GM23338 (cell line): ENCODE data around the gene POC1B. TPM values are rescaled to one million over a fixed set of nuclear protein-coding genes. Genes with fewer than 3 reads are reported as not detected.
A peak's percentile ranks its signal among the peaks of the same experiment; 100 is the strongest.

Source experiments
- ATAC-seq: fragments of 200-7000 bp; cut with Tn5 transposase; 3 replicates; pipeline ENCODE4 v1.9.1; 2020
- DNase-seq: peaks from one replicate; pipeline ENCODE4 v3.0.0-alpha.2; 2015; ENCODE audit warnings: low spot score
- H2AFZ ChIP-seq: fragments of 200-600 bp; sonication (generic); 2 replicates; pipeline ENCODE4 v1.8.0; 2016; ENCODE audit warnings: antibody characterized with exemption, mild to moderate bottlenecking, moderate library complexity
- H3F3A ChIP-seq: fragments of 200-600 bp; sonication (generic); replicated peaks from 2 replicates; pipeline ENCODE4 v1.8.0; 2017; ENCODE audit warnings: antibody characterized with exemption, mixed run types, low read depth
- H3K27ac ChIP-seq: fragments of 200-600 bp; sonication (generic); 2 replicates; pipeline ENCODE4 v1.6.1; 2016; ENCODE audit warnings: low read depth
- H3K27me3 ChIP-seq: fragments of 200-600 bp; sonication (generic); 2 replicates; pipeline ENCODE4 v1.8.0; 2016; ENCODE audit warnings: mild to moderate bottlenecking, mixed run types, moderate library complexity; ENCODE audit not compliant: insufficient read depth
- H3K36me3 ChIP-seq: fragments of 200-600 bp; sonication (generic); 2 replicates; pipeline ENCODE4 v1.8.0; 2016; ENCODE audit warnings: mild to moderate bottlenecking; ENCODE audit not compliant: insufficient read depth
- H3K4me1 ChIP-seq: fragments of 200-600 bp; sonication (generic); 2 replicates; pipeline ENCODE4 v1.8.0; 2016; ENCODE audit warnings: mild to moderate bottlenecking, moderate library complexity; ENCODE audit not compliant: insufficient read depth
- H3K4me2 ChIP-seq: fragments of 200-600 bp; sonication (generic); 2 replicates; pipeline ENCODE4 v1.7.1; 2017; ENCODE audit warnings: mixed run types
- H3K4me3 ChIP-seq: fragments of 200-600 bp; sonication (generic); 2 replicates; pipeline ENCODE4 v1.6.1; 2016; ENCODE audit warnings: mixed run types
- H3K79me2 ChIP-seq: fragments of 200-600 bp; sonication (generic); replicated peaks from 2 replicates; pipeline ENCODE4 v1.8.0; 2017; ENCODE audit warnings: mild to moderate bottlenecking; ENCODE audit not compliant: insufficient read depth
- H3K9me2 ChIP-seq: fragments of 200-600 bp; sonication (generic); 2 replicates; pipeline ENCODE4 v1.8.0; 2017; ENCODE audit not compliant: insufficient read depth
- H4K20me1 ChIP-seq: fragments of 200-600 bp; sonication (generic); replicated peaks from 2 replicates; pipeline ENCODE4 v1.8.0; 2017; ENCODE audit warnings: mild to moderate bottlenecking; ENCODE audit not compliant: insufficient read depth
- H3K27ac Mint-ChIP-seq: 2 replicates; pipeline ENCODE4 v1.8.0; 2020; ENCODE audit warnings: inconsistent platforms, mild to moderate bottlenecking, moderate library complexity, mixed read lengths
- H3K27me3 Mint-ChIP-seq: 3 replicates; pipeline ENCODE4 v1.8.0; 2022; ENCODE audit warnings: low read depth, mild to moderate bottlenecking, moderate library complexity, mixed read lengths, inconsistent platforms; ENCODE audit not compliant: insufficient read depth, poor library complexity
- H3K36me3 Mint-ChIP-seq: 3 replicates; pipeline ENCODE4 v1.8.0; 2021; ENCODE audit warnings: low read depth, mild to moderate bottlenecking, inconsistent platforms, moderate library complexity, mixed read lengths
- H3K4me1 Mint-ChIP-seq: 3 replicates; pipeline ENCODE4 v1.8.0; 2020; ENCODE audit warnings: mild to moderate bottlenecking, inconsistent platforms, mixed read lengths
- H3K4me3 Mint-ChIP-seq: 3 replicates; pipeline ENCODE4 v1.8.0; 2021; ENCODE audit warnings: moderate library complexity, mild to moderate bottlenecking, inconsistent platforms, mixed read lengths
- H3K9me3 Mint-ChIP-seq: 3 replicates; pipeline ENCODE4 v1.8.0; 2020; ENCODE audit warnings: moderate library complexity, mild to moderate bottlenecking, inconsistent platforms, mixed read lengths
- EZH2 ChIP-seq: fragments of 200-600 bp; sonication (generic); IDR thresholded peaks from one replicate; pipeline ENCODE4 v1.8.0; 2017; ENCODE audit warnings: antibody characterized with exemption, mild to moderate bottlenecking, low read depth; ENCODE audit not compliant: unreplicated experiment
- EZH2phosphoT487 ChIP-seq: fragments of 200-600 bp; sonication (generic); IDR thresholded peaks from one replicate; pipeline ENCODE4 v1.8.1; 2018; ENCODE audit warnings: antibody characterized with exemption; ENCODE audit not compliant: unreplicated experiment
- NANOG ChIP-seq: IDR thresholded peaks from 2 replicates; pipeline ENCODE4 v1.6.1; 2016; ENCODE audit warnings: antibody characterized with exemption, borderline replicate concordance
- POLR2AphosphoS5 ChIP-seq: IDR thresholded peaks from 2 replicates; pipeline ENCODE4 v1.6.1; 2016; ENCODE audit warnings: antibody characterized with exemption, low read depth
- ZNF114 ChIP-seq: fragments of 250-450 bp; sonication (Bioruptor Pico); IDR thresholded peaks from 2 replicates; pipeline ENCODE4 v1.5.0; 2020; ENCODE audit warnings: mild to moderate bottlenecking, moderate library complexity
- ZNF331 ChIP-seq: fragments of 250-450 bp; sonication (Bioruptor Pico); IDR thresholded peaks from 2 replicates; pipeline ENCODE4 v1.5.0; 2020; ENCODE audit warnings: low read depth, mild to moderate bottlenecking, moderate library complexity
- polyA plus RNA-seq: library from polyadenylated mRNA; unstranded; fragments of >200 nt; fragmentation: Nextera tagmentation; extraction: Ambion mirVana; gene quantifications from 2 replicates; pipeline ENCODE4 v1.2.1, GENCODE V29; 2016
- total RNA-seq: library from RNA; depleted of rRNA; stranded (reverse); fragments of >200 nt; shearing (Covaris generic); gene quantifications from 2 replicates; pipeline ENCODE4 v1.2.3, GENCODE V29; 2014
- TF ChIP-seq, protein P1 (sequence below): IDR thresholded peaks from 2 replicates; pipeline ENCODE4 v1.6.1; 2016; ENCODE audit warnings: antibody characterized with exemption
- TF ChIP-seq, protein P2 (sequence below): IDR thresholded peaks from one replicate; pipeline ENCODE4 v1.6.1; 2018; ENCODE audit warnings: antibody characterized with exemption; ENCODE audit not compliant: unreplicated experiment

The POC1B gene
- total and polyA plus RNA-seq, 2 experiments from 2014 or later, result 11.8 to 17.5 TPM

DNA sequence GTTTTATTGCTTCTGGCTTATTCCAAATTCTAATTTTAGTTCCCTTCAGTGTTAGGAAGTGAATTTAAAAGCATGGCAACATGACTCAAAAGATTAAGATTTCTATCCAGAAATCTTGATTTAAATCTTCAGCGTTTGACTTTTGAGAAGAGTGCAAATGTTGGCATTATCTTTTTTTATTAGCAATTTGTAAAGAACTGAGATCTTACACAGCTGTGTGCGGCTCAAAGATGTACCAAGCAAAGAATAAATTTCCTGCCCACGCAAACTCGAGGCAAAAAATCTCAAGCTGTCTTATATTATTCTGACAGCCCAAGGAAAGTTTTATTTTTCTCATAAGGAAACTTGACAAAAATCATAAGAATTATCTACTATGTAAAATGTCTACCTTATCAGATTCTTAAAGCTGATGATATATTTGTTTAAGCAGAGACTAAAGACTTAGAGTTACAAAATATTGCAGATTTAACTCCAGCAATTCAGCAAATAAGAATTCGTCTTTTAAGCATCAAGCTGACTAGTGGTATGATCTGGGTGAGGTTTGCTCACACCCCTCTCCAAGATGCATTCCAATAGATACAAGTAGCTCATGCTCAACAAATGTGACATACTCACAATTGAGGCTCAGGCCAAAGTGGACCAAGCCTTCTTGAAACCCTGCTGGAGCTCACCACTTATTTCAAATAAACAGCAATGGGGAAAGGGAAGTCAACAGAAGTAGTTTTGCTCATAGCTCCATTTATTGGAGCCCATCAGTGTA is 47.4 kb upstream of the POC1B start:
- Histone ChIP-seq H2AFZ (no peak overlapping the region), H3K9me2 (no peaks in the 10 kb centered on the region), H3K4me1 (0 out of 2 replicates have a peak, but pooled peaks cover 12% of the 10 kb centered on the region), H4K20me1 (no peaks in the 10 kb centered on the region), H3K4me2 (no peak overlapping the region), H3K79me2 (no peaks in the 10 kb centered on the region), H3K36me3 (no peaks in the 10 kb centered on the region), H3K27ac (no peak overlapping the region), H3K4me3 (no peak overlapping the region), H3F3A (no peaks in the 10 kb centered on the region), H3K27me3 (no peaks in the 10 kb centered on the region)
- H3K27me3 Mint-ChIP-seq, result no peaks in the 10 kb centered on the region
- H3K36me3 Mint-ChIP-seq, result no peaks in the 10 kb centered on the region
- H3K4me3 Mint-ChIP-seq, result no peak overlapping the region
- peaks cover 16% of the 10 kb centered on the region; the same call in 2 of the 3 replicates for H3K4me1 Mint-ChIP-seq
- no peaks in the 10 kb centered on the region for H3K9me3 Mint-ChIP-seq
- no peak for DNase-seq
- no peak for TF ChIP-seq EZH2phosphoT487
- H3K27ac Mint-ChIP-seq, result no peak overlapping the region
- ATAC-seq, result no peak

DNA sequence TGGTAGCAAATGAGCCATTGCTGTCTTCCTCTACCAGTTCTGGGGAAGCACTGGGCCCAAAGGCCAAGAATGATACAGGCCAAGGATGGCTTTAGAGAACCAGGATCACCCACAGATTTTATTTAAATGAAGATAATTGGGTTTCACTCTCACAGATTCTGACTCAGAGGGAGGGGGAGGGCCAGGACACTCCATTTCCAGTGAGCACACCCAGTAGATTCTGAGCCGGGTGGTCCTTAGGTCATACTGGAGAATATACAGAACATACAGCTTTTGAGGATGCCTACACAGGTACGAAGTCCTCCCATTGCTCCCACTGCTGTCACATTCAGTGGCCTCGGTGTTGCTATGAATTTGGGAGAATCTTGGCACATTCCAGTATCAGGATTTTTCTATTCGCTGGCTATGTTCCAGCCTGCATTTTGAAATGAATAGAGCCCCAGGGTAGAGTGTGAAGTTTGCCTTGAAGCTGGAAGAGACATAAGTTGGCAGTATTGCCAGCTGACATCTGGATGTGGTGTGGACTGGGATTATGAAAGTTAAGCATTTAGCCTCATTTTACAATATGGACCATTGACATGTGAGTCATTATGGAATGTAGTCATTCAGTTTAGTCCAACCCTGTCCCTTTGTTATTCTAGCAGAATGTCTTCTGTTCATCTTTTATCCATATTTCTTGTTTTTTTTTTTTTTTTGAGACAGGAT is 45.8 kb upstream of the POC1B start:
- Histone ChIP-seq H3K4me3 (no peak overlapping the region), H3F3A (no peaks in the 10 kb centered on the region), H3K27ac (no peak overlapping the region), H3K36me3 (no peaks in the 10 kb centered on the region), H2AFZ (no peak overlapping the region), H3K4me2 (no peak overlapping the region), H3K9me2 (no peaks in the 10 kb centered on the region), H3K27me3 (no peaks in the 10 kb centered on the region), H3K79me2 (no peaks in the 10 kb centered on the region), H3K4me1 (0 out of 2 replicates have a peak, but pooled peaks cover 12% of the 10 kb centered on the region), H4K20me1 (no peaks in the 10 kb centered on the region)
- Mint-ChIP-seq H3K27me3 (no peaks in the 10 kb centered on the region), H3K27ac (no peak overlapping the region), H3K4me3 (no peak overlapping the region), H3K4me1 (peaks cover 16% of the 10 kb centered on the region; the same call in 2 of the 3 replicates), H3K9me3 (no peaks in the 10 kb centered on the region), H3K36me3 (no peaks in the 10 kb centered on the region)
- DNase-seq (no peak), ATAC-seq (no peak)
- TF ChIP-seq, protein P1, sequence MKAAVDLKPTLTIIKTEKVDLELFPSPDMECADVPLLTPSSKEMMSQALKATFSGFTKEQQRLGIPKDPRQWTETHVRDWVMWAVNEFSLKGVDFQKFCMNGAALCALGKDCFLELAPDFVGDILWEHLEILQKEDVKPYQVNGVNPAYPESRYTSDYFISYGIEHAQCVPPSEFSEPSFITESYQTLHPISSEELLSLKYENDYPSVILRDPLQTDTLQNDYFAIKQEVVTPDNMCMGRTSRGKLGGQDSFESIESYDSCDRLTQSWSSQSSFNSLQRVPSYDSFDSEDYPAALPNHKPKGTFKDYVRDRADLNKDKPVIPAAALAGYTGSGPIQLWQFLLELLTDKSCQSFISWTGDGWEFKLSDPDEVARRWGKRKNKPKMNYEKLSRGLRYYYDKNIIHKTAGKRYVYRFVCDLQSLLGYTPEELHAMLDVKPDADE, result no peak
- no peak for TF ChIP-seq EZH2

DNA sequence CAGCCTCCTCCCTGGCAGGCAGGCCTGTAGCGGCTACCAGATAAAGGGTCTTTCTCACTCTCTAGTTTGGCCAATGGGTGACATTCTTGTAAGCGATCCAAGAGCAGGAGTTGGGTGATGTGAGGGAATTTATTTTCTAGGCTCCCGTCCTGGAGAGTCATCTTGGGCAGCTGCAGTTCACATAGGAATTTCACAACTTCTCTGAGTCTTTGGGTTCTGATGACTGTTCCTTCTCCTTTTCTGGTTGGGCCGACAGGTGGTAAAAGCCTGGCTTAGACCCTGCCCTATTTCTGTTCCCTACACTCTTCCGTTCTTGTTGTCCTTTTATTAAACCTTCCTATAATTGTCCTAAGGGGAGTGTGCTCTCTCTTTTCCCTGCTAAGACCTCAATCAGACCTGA is 42.6 kb upstream of the POC1B start:
- Histone ChIP-seq H3K27ac (no peak overlapping the region), H3K4me1 (no peaks in the 10 kb centered on the region), H3K9me2 (no peaks in the 10 kb centered on the region), H2AFZ (0 out of 2 replicates have a peak overlapping the region, but pooled peaks have one; percentile 52), H3K79me2 (no peaks in the 10 kb centered on the region), H3K36me3 (no peaks in the 10 kb centered on the region), H3K4me2 (no peak overlapping the region), H4K20me1 (no peaks in the 10 kb centered on the region), H3F3A (no peaks in the 10 kb centered on the region), H3K4me3 (no peak overlapping the region), H3K27me3 (no peaks in the 10 kb centered on the region)
- no peaks in the 10 kb centered on the region for H3K27me3 Mint-ChIP-seq
- H3K27ac Mint-ChIP-seq, result no peak overlapping the region
- no peaks in the 10 kb centered on the region for H3K9me3 Mint-ChIP-seq
- H3K4me1 Mint-ChIP-seq, result no peaks in the 10 kb centered on the region
- DNase-seq (no peak), ATAC-seq (no peak)
- no peak overlapping the region for H3K4me3 Mint-ChIP-seq
- H3K36me3 Mint-ChIP-seq, result no peaks in the 10 kb centered on the region
- TF ChIP-seq ZNF331, result no peak
- no peak for TF ChIP-seq NANOG
- TF ChIP-seq ZNF114 (CRISPR knock-in tag), result no peak
- TF ChIP-seq, protein P1, result no peak
- TF ChIP-seq, protein P2, sequence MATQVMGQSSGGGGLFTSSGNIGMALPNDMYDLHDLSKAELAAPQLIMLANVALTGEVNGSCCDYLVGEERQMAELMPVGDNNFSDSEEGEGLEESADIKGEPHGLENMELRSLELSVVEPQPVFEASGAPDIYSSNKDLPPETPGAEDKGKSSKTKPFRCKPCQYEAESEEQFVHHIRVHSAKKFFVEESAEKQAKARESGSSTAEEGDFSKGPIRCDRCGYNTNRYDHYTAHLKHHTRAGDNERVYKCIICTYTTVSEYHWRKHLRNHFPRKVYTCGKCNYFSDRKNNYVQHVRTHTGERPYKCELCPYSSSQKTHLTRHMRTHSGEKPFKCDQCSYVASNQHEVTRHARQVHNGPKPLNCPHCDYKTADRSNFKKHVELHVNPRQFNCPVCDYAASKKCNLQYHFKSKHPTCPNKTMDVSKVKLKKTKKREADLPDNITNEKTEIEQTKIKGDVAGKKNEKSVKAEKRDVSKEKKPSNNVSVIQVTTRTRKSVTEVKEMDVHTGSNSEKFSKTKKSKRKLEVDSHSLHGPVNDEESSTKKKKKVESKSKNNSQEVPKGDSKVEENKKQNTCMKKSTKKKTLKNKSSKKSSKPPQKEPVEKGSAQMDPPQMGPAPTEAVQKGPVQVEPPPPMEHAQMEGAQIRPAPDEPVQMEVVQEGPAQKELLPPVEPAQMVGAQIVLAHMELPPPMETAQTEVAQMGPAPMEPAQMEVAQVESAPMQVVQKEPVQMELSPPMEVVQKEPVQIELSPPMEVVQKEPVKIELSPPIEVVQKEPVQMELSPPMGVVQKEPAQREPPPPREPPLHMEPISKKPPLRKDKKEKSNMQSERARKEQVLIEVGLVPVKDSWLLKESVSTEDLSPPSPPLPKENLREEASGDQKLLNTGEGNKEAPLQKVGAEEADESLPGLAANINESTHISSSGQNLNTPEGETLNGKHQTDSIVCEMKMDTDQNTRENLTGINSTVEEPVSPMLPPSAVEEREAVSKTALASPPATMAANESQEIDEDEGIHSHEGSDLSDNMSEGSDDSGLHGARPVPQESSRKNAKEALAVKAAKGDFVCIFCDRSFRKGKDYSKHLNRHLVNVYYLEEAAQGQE, result no peak
- TF ChIP-seq POLR2AphosphoS5, result no peak
- TF ChIP-seq EZH2, result no peak
